IPS-20b (cell line): ENCODE measurements around the gene RASAL2.
"Not testable (repeated sequence)": the region's sequence is repeated elsewhere in the genome, so short reads cannot be mapped to it uniquely, and the experiment has no call there.

Experiments used
- H3K27ac ChIP-seq: one replicate; pipeline ENCODE4 v1.5.1; 2013; ENCODE audit warnings: low read length
- H3K27me3 ChIP-seq: 2 replicates; pipeline ENCODE4 v1.6.1; 2013; ENCODE audit warnings: mild to moderate bottlenecking, low read length, inconsistent platforms; ENCODE audit not compliant: insufficient read depth
- H3K36me3 ChIP-seq: 2 replicates; pipeline ENCODE4 v1.6.1; 2013; ENCODE audit warnings: low read depth, mild to moderate bottlenecking, inconsistent platforms, low read length, moderate library complexity; ENCODE audit not compliant: insufficient read depth
- H3K4me1 ChIP-seq: 2 replicates; pipeline ENCODE4 v1.6.1; 2013; ENCODE audit warnings: mild to moderate bottlenecking, control low read depth, inconsistent platforms, low read length, moderate library complexity; ENCODE audit not compliant: insufficient read depth
- H3K4me3 ChIP-seq: 2 replicates; pipeline ENCODE4 v1.5.1; 2013; ENCODE audit warnings: mild to moderate bottlenecking, low read length, inconsistent platforms
- H3K9ac ChIP-seq: 2 replicates; pipeline ENCODE4 v1.6.1; 2013; ENCODE audit warnings: low read depth, mild to moderate bottlenecking, inconsistent platforms, low read length, moderate library complexity
- H3K9me3 ChIP-seq: 2 replicates; pipeline ENCODE4 v1.6.1; 2013; ENCODE audit warnings: mild to moderate bottlenecking, low read depth, low read length, inconsistent platforms; ENCODE audit not compliant: insufficient read depth

Gene RASAL2

DNA sequence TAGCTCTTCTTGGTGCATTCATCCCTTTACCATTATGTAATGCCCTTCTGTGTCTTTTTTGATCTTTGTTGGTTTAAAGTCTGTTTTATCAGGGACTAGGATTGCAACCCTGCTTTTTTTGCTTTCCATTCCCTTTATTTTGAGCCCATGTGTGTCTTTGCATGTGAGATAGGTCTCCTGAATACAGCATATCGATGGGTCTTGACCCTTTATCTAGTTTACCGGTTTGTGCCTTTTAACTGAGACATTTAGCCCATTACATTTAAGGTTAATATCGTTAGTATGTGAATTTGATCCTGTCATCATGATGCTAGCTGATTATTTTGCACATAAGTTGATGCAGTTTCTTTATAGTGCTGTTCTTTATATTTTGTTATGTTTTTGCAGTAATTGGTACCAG lies 154.4 kb downstream of the RASAL2 start:
- not testable (repeated sequence) for H3K36me3 ChIP-seq, H3K4me1 ChIP-seq, H3K4me3 ChIP-seq, H3K27me3 ChIP-seq, H3K9ac ChIP-seq, H3K9me3 ChIP-seq, H3K27ac ChIP-seq

DNA sequence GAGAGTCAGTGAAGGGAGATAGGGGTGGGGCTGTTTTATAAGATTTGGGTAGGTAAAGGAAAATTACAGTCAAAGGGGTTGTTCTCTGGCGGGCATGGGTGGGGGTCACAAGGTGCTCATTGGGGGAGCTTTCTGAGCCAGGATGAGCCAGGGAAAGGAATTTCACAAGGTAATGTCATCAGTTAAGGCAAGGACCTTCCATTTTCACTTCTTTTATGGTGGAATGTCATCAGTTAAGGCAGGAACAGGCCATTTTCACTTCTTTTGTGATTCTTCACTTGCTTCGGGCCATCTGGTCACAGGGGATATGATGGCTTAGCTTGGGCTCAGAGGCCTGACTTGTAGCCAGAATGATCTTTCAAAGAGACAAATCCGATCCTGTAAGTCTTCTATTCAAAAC lies 159.7 kb downstream of the RASAL2 start:
- Histone ChIP-seq H3K4me3 (peak overlapping the region; percentile 9; the same call in 1 of the 2 replicates), H3K4me1 (peaks cover 29% of the 10 kb centered on the region), H3K27ac (peak overlapping the region; percentile 22)
- H3K9ac ChIP-seq, H3K36me3 ChIP-seq, H3K27me3 ChIP-seq, H3K9me3 ChIP-seq: not testable (repeated sequence)

DNA sequence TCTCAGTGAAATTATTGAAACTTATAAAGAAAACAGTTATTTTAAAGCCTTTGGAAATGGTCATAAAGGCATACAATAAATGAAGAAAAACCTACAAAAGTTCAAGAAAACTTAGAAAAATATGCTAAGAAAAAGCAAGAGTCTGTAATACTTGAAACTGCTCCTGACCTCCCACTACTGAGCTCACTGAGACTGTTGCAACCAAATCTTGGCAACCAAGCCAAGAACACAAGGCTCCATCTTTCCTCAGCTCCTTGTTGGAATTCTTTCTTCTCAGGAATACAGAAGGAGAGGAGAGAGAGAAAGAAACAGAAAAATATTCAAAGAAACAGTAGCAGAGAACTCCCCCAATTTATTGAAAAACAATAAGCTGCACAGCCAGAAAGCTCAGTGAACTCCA lies 160.5 kb downstream of the RASAL2 start:
- Histone ChIP-seq H3K9me3 (no peaks in the 10 kb centered on the region), H3K9ac (peak overlapping the region; percentile 62; the same call in 1 of the 2 replicates), H3K4me3 (peak overlapping the region; percentile 45; the same call in 1 of the 2 replicates), H3K27ac (peak overlapping the region; percentile 18), H3K36me3 (no peaks in the 10 kb centered on the region), H3K27me3 (no peaks in the 10 kb centered on the region), H3K4me1 (peaks cover 29% of the 10 kb centered on the region)

DNA sequence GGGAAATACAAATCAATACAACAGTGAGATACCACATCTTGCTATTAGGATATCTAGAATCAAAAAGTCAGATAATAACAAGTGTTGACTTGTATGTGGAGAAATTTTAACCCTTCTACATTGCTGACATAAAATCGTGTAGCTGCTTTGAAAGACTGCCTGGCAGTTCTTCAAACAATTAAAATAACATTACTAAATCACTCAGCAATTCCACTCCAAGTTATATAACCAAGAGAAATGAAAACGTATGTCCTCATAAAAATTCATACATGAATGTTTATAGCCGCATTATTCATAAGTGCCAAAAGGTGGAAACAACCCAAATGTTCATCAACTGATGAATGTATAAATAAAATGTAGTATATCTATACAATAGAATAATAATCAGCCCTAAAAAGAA lies 164.6 kb downstream of the RASAL2 start:
- Histone ChIP-seq H3K27me3 (no peaks in the 10 kb centered on the region), H3K9me3 (no peaks in the 10 kb centered on the region), H3K4me3 (no peak overlapping the region), H3K9ac (no peak overlapping the region), H3K27ac (no peak overlapping the region), H3K4me1 (peaks cover 37% of the 10 kb centered on the region; the same call in 1 of the 2 replicates), H3K36me3 (no peaks in the 10 kb centered on the region)

DNA sequence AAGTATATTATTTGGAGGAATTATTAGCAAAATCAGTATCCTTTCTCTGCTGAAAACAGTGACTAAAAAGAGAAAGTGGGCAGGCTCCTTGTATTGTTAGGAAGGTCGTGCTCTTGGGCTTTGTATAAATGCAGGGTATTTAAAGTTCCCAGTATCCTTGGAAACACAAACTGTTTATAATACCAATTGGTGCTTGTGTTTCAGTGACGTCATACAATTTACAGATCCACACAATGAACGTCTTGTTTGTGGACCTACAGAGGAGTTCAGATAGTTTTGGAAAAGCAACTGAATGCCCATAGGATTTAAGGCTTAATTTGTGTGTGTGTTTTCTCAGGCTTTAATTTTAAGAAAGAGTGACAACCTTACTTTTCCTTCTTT lies 168.2 kb downstream of the RASAL2 start:
- Histone ChIP-seq H3K27ac (no peak overlapping the region), H3K27me3 (no peaks in the 10 kb centered on the region), H3K4me1 (peaks cover 49% of the 10 kb centered on the region), H3K36me3 (no peaks in the 10 kb centered on the region), H3K9ac (peak overlapping the region; percentile 7; the same call in 1 of the 2 replicates), H3K4me3 (no peak overlapping the region), H3K9me3 (no peaks in the 10 kb centered on the region)

DNA sequence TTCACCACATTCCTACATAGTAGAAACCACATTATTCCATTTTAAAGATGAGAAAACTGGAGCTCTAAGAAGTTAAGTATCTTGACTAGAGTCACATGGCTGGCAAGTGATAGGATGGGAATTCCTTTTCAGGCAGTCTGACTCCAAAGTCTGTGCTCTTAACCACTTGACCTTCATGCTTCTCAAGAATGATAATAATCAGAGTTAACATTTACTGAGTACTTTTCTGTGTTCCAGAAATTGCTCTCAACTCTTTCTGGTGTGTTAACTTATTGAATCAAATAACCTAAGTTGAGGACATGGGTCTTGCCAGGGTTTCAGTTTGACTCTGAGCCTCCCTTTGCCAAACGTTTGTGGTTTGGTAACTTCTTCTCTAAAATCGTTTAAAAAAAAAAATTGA lies 169.4 kb downstream of the RASAL2 start:
- Histone ChIP-seq H3K9me3 (no peaks in the 10 kb centered on the region), H3K4me3 (no peak overlapping the region), H3K9ac (peak overlapping the region; percentile 43; the same call in 1 of the 2 replicates), H3K27me3 (no peaks in the 10 kb centered on the region), H3K27ac (peak overlapping the region; percentile 1), H3K36me3 (no peaks in the 10 kb centered on the region), H3K4me1 (peaks cover 58% of the 10 kb centered on the region)

DNA sequence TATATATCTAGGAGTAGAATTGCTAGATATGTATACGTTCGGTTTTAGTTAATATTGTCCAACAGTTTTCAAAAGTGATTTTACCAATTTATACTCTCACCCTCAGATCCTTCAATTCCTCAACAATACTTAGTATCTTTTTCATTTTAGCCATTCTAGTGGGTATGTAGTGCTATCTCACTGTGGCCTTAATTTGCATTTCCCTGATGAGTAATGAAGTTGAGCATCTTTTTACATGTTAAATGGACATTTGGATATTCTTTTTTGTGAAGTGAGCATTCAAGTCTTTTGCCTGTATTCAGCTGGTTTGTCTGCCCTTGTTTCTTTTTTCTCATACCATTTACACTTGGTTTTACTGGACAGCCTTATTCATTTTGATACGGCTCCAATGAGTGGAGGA lies 172.2 kb downstream of the RASAL2 start:
- no peaks in the 10 kb centered on the region for H3K9me3 ChIP-seq
- H3K36me3 ChIP-seq = no peaks in the 10 kb centered on the region
- peak overlapping the region; percentile 78 for H3K9ac ChIP-seq
- peak overlapping the region; percentile 89 for H3K27ac ChIP-seq
- H3K27me3 ChIP-seq = no peaks in the 10 kb centered on the region
- peak overlapping the region; percentile 59 for H3K4me3 ChIP-seq
- H3K4me1 ChIP-seq = peaks cover 81% of the 10 kb centered on the region

DNA sequence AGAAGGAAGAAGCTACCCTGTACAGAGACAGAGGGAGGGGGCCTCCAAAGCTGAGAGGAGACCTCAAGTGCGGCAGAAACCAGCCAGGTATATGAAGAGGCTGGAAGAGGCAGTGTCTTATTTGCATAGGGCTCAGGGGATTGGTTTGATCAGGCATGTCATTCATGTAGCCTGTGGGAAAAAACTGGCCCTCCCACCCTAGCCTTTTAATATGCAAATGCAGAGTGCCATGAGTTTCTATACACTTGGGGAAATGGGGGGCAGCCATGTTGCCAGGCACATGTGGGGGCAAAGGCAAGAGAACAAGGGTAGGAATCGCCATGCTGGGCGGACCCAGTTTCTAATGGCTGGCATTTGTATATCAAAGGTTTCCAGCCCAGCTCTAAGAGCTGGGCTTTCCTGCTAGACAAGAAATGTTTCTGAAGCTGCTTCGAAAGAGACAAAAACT lies 172.7 kb downstream of the RASAL2 start:
- H3K27ac ChIP-seq = peak overlapping the region; percentile 89
- H3K9ac ChIP-seq = peak overlapping the region; percentile 78
- peak overlapping the region; percentile 59 for H3K4me3 ChIP-seq
- no peaks in the 10 kb centered on the region for H3K9me3 ChIP-seq
- no peaks in the 10 kb centered on the region for H3K36me3 ChIP-seq
- peaks cover 86% of the 10 kb centered on the region for H3K4me1 ChIP-seq
- H3K27me3 ChIP-seq = no peaks in the 10 kb centered on the region

DNA sequence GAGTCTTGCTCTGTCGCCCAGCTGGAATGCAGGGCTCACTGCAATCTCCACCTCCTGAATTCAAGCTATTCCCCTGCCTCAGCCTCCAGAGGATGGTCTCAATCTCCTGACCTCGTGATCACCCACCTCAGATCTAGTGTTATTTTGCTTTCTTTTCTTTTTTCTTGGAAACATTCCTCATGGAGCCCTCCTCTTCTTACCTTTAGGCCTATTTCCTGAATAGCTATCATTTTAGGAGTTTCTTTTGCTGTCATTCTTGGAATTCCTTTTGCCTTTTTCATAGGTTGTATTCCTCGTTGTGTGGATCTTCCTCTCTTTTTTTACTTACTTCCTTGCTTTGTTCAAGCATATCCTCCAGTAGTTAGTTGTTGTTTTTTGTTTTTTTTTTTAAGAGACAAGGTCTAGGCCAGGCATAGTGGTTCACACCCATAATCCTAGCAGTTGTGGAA lies 173.8 kb downstream of the RASAL2 start:
- Histone ChIP-seq H3K27me3 (no peaks in the 10 kb centered on the region), H3K27ac (peak overlapping the region; percentile 87), H3K36me3 (no peaks in the 10 kb centered on the region), H3K9ac (peak overlapping the region; percentile 74; the same call in 1 of the 2 replicates), H3K4me3 (peak overlapping the region; percentile 57; the same call in 1 of the 2 replicates), H3K4me1 (peaks cover 82% of the 10 kb centered on the region), H3K9me3 (no peaks in the 10 kb centered on the region)

DNA sequence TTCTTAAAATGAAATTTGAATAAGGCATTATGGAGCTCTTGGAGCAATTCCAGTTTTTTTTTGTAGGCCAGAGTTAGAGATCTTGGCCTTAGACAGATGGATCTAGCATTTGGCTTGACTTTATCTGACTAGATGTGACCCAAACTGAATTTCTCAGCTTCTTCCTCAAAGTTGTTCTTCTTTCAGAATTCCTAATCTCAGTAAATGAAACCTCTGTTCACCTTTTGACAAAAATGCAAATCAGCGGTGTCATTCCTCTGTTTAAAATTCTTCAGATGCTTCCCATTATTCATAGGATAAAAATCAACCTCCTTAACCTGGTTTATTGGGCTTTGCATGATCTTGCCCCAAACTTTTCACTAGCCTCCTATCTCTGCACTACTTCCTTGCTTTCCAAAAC lies 177.6 kb downstream of the RASAL2 start:
- no peaks in the 10 kb centered on the region for H3K9me3 ChIP-seq
- H3K9ac ChIP-seq = no peak overlapping the region
- peaks cover 64% of the 10 kb centered on the region for H3K4me1 ChIP-seq
- H3K27ac ChIP-seq = peak overlapping the region; percentile 33
- 0 out of 2 replicates have a peak overlapping the region, but pooled peaks have one; percentile 8 for H3K4me3 ChIP-seq
- no peaks in the 10 kb centered on the region for H3K27me3 ChIP-seq
- H3K36me3 ChIP-seq = no peaks in the 10 kb centered on the region

DNA sequence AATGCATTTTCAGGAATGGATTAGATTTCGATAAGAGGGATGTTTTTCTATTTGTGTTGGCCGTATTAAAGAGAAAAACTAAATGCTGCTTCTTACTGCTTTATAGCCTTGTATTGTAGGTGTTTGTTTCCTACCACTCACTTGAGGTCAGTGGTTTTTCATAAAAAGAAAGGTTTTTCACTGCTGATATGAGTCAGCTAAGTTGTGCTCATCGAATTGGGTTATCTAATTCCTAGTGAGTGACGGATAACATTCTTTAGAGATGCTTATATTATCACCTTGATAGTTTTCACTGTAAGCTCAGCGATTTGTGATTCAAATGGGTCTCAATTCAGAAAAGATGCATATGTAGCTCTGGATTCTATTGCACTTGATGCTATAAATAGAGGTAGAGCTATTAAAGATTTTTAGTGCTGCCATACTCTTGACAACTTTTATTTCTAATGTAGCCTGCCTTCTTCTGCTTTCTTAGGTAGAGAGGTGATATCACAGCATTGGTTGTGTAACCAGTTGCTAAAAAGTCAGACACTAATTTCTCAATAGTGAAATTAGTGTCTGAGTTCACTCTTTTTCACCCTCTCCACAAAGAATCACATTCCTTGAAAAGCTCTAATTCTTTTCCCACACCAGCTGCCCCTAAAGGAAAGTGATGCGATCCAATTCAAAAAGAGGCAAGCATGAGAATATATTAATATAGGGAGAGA lies 180.0 kb downstream of the RASAL2 start:
- H3K9ac ChIP-seq = no peak overlapping the region
- no peak overlapping the region for H3K4me3 ChIP-seq
- H3K27me3 ChIP-seq = no peaks in the 10 kb centered on the region
- 0 out of 2 replicates have a peak, but pooled peaks cover 4% of the 10 kb centered on the region for H3K9me3 ChIP-seq
- H3K27ac ChIP-seq = no peak overlapping the region
- no peaks in the 10 kb centered on the region for H3K36me3 ChIP-seq
- H3K4me1 ChIP-seq = peaks cover 60% of the 10 kb centered on the region

DNA sequence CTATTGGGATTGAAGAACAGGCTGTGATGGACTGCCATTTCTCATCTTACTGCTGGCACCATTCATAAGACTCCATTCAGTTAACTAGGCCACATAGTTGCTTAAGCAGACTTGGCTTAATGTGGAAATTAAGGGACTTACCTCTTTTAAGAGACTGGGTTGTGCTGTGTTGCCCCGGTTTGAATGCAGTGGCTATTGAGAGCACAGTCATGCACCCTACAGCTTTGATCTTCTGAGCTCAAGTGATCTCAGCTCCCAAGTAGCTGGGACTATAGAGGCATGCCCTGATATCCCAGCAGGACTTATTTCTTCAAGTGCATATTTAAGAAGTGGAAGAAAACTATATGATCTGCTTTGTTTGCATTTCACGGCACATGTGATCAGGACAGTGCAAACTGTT lies 181.1 kb downstream of the RASAL2 start:
- peaks cover 61% of the 10 kb centered on the region for H3K4me1 ChIP-seq

More for the DNA sequence above, 181.1 kb downstream of the RASAL2 start:
- H3K4me3 ChIP-seq = no peak overlapping the region
- H3K36me3 ChIP-seq = no peaks in the 10 kb centered on the region
- 0 out of 2 replicates have a peak, but pooled peaks cover 4% of the 10 kb centered on the region for H3K9me3 ChIP-seq
- no peak overlapping the region for H3K27ac ChIP-seq
- no peaks in the 10 kb centered on the region for H3K27me3 ChIP-seq
- no peak overlapping the region for H3K9ac ChIP-seq
